Non-pigmented ciliary epithelial cell (primary cell): ENCODE results near the gene AOC3.

Source experiments
- DNase-seq: peaks from one replicate; pipeline ENCODE4 v3.0.0-alpha.2; 2010; ENCODE audit warnings: low read depth

Gene AOC3, protein sequence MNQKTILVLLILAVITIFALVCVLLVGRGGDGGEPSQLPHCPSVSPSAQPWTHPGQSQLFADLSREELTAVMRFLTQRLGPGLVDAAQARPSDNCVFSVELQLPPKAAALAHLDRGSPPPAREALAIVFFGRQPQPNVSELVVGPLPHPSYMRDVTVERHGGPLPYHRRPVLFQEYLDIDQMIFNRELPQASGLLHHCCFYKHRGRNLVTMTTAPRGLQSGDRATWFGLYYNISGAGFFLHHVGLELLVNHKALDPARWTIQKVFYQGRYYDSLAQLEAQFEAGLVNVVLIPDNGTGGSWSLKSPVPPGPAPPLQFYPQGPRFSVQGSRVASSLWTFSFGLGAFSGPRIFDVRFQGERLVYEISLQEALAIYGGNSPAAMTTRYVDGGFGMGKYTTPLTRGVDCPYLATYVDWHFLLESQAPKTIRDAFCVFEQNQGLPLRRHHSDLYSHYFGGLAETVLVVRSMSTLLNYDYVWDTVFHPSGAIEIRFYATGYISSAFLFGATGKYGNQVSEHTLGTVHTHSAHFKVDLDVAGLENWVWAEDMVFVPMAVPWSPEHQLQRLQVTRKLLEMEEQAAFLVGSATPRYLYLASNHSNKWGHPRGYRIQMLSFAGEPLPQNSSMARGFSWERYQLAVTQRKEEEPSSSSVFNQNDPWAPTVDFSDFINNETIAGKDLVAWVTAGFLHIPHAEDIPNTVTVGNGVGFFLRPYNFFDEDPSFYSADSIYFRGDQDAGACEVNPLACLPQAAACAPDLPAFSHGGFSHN

DNA sequence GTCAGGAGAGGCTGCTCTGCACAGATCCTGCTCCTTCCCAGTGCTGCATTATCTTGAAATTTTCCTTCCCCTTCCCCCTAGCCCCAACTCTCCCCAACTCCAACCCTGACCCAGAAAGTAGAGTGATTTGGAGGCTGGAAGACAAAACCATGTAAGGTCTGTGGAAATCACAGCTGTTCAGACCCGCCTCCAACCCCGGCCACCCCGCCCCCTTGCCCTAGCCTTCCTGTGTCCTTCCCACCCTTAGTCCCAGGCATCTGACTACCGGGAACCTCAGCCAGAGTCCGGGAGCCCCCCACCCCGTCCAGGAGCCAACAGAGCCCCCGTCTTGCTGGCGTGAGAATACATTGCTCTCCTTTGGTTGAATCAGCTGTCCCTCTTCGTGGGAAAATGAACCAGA lies at the start of gene AOC3:
AOC3 (plus strand) TSS at position 246 of the 400 bp plus-strand sequence; CDS start at position 391, 145 bp downstream.
- DNase-seq = no peak

DNA sequence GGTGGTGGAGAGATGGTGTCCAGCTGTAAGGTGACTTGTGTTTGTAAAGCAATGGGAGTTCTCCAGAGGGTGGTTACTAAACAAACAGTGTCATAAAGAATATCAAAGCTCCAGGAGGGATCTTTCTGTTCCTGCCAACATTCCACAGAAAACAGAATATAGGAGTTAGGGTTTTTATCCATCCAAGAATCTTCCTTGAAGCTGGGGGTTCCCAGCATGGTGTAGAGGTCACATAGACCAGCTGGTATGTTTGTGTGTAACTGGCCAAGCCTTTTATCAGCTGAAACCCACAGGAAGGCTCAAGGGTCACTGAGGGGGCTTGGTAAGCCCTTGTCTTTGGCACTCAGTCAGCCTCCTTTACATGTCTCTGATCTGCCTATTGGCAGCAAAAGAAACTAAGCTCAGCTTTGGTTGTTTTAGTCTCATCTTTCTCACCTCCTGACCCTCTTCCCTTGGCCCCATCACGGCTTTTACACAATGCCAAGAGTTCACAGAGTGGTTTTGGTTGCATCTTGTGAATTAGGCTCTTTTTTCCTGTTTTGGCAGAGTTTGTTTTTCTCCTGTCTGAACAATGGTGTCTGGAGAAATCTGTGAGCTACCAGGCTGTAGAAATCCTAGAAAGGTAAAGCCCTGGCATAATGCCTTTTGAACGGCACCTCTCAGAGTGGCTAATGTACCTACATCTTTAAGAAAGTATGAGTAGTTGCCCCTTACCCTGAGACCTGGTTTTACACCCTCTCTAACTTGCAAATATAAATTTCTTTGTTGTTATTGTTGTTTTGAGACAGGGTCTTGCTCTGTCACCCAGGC lies 47.7 kb upstream of the AOC3 start:
- no peak for DNase-seq

DNA sequence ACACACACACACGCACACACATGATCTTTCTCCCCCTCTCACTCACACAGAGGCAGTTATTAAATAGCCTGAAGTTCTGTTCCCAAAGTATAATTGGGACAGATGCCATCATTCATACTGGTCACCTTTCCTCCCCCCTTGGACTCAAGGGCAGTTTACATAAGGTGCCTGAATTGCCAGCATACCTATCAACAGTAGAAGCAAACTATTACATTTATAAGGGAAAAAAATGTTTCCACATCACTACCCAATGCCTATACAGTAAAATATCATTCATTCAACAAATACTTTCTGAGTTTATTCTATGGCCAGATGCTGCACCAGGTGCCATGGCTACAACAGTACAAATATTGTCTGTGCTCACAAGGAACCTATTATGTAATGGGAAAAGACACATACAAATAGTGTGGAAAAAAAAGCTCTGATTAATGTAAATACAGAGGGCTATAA lies 46.1 kb upstream of the AOC3 start:
- no peak for DNase-seq

DNA sequence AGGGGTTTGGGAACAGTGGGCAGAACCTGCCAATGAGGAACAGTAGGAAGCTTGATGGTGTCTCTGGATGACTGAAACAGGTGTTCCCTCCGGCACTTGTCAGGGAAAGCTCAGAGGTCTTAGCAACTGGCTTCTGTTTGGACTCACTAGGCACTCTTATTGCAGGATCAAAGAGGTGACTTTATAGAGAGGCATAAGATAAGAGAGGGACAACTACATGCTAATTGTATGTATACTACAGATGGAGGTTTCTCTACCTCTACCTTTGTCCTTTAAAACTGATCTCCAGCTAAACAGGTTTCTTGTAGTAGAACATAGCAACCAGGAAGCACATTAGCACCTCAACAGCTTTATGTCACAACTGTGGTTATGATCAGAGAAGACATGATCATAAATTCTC lies 44.8 kb upstream of the AOC3 start:
- no peak for DNase-seq

DNA sequence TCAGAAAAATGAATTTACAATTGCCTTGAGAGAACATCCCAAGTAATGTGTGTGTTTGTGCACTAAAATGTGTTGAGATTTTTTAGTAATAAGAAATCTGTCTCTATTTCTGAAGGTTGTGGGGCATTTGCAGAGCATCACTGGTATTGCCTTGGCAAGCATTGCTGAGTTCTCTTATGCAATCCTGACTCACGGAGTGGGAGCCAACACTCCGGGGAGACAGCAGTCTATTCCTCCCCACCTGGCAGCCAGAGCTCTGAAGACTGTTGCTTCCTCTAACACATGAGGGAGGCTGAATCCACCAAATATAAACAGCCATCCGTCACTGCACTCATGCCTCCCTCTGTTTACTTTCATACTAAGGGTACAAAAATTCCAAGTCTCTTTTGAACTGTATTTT lies 41.7 kb upstream of the AOC3 start:
- DNase-seq = no peak

DNA sequence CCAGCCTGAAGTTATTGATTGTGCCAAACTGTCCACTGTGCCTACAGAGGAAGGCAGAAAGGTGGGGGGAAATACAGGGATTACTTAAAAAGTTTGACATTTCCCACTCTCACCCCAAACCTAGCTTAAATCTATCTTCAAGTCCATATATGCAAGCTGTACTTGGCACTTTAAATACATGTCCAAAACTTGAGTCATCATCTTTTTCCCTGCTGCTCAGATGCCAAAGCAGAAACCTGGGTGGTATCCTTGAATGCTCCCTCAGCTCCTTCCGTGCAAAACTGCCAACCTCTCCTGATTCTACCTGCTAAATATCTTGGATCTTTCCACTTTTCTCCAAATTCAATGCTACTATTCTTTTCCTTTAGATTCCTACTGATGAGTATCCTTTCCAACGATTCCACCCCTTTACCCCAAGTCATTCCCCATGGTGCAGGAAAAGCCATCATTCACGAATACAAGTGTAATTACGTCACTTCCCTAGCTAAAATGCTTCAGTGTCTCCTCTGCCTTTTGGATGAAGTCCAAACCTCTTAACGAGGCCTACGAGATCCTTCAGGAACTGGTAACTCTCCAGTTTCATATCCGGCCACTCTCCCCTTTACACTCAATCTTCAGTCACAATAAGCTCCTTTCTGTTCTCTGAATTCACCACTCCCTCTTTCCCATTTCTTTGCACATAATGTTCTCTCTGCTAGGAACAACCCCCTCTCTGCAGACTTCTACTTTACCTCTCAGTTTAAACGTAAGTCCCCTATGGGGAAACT lies 36.2 kb upstream of the AOC3 start:
- DNase-seq = no peak

DNA sequence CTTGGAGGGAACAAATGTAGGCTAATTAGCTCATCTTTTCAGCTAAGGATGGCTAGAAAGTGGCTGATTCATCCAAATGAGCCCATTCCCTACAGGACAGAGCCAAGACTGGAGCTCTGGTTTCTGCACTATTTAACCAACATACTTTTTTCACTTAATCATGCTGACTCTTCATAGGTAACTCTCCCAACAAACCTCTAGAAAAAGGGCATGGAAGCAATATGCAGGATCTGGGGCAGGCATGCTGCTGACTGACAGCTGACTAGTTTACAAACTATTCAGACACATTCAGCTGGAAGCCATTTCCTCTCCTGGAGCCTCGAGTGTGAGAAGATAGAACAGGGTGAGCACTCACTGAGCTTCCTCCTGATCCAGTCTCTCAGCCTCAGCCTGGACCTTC lies 33.1 kb upstream of the AOC3 start:
- no peak for DNase-seq

DNA sequence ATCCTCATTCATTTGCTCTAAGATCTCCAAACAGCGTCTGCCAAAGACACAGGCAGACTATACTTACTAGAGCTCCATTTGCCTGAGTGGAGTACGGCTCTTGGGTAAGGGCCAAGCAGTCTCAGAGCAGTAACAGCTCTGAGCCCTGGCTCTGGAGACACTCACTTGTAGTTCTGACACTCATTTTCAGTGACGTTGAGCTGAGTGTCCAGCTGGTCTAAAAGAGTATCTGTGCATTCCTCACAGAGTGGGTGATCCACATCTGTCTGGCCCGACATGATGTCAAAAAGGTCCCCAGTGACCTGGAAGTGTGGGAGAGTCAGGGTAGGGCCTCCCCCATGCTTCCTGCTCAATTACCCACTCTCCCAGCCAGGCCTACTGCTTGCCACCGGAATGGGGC lies 32.6 kb upstream of the AOC3 start:
- DNase-seq = no peak

DNA sequence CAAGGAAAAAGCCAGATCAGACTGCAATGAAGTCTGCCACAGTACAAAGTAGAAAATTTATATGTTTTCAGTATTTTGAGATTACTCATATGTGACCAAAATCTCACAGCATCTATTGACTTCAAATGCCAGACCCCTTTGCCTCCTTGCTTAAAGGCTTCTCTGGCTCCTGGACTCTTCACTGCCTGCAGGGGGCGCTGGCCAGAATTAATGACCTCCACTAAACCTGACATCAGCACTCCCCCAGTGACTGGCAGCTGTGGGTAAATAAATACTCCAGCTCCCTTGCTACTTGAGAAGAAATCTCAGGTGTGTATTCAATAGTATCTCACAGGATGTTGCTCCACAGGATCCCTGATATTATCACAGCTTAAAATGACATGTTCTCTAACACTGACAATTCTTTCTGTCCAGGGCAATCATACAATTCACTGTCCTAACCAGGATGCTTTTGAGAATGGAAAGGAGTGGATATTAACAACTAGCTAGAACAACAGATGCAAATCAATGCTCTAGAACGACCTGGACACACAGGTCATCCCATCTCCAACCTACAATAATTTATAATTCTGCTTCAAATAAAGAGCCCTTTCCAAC lies 31.0 kb upstream of the AOC3 start:
- DNase-seq = no peak

DNA sequence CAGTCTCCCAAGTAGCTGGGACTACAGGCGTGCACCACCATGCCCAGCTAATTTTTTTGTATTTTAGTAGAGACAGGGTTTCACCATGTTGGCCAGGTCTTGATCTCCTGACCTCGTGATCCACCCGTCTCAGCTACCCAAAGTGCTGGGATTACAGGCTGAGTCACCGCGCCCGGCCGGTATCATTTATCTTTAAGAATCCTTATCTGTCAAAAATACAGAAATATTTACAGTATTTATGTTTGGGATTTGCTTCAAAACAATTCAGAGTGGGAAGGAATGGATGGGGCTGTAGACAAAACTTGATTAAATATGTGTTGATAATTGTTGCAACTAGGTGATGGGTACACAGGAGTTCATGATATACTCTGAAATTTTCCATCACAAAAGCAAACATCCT lies 29.8 kb upstream of the AOC3 start:
- no peak for DNase-seq

DNA sequence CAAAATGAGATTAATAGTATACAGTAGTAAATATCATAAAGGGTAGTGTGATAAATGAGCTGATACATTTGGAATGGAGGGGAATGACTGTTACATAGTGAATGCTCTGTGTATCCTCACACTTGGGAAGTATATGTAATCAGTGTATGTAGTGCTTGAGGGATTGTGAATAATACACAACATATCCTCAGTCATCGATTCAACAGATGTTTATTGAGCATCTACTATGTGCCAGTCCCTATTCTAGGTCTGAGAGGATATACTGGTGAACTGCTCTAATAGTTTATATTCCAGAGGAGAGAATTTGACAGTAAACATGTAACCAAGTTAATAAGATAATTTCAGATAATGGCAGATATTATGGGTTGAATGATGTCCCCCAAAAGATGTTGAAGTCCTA lies 23.5 kb upstream of the AOC3 start:
- DNase-seq = no peak

DNA sequence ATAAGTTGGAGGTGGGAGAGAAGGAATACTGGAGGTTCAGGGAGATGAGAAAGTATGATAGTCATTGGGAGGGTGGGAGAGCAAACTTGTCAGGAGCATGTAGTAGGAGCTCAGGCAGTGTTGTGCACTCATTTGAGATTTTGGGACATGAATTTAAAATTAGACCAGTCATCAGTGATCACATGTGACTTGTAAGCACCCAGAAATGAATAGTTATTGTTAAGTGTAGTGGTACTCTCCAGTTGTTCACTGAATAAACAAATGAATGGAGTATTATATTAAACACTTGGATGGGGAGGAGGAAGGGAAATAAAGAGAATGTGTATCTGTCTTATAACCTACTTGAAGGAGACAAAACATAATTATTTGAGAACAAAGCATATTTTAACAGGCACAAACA lies 20.0 kb upstream of the AOC3 start:
- DNase-seq = no peak

DNA sequence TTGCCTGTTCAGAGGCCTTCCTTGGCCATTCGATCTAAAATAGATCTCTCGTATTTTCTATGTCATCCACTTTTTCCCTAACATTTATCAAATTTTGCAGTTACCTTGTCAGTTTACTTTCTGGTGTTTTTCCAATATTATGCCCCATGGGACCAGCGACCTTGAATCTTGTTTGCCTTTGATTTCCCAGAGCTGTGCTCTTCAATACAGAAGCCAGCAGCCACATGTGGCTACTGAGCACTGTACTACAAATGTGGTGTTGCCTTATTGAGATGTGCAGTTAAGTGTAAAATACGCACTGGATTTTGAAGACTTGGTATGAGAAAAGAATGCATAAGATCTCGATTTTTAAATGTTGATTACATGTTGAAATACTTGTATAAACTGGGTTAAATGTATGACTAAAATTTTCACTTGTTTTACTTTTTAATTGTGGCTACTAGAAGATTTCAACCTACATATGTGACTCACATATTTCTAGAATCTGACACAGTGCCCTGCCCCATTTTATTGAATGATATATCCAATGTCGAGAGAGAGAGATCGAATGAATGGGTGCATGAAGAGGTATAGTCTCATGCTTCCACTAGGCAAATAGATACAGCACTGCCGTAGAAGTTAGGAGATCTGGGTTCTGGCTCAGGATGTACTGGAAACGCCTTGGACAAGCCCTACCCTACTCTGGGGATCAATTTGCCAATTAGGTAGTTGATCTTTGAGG lies 18.6 kb upstream of the AOC3 start:
- DNase-seq = no peak

DNA sequence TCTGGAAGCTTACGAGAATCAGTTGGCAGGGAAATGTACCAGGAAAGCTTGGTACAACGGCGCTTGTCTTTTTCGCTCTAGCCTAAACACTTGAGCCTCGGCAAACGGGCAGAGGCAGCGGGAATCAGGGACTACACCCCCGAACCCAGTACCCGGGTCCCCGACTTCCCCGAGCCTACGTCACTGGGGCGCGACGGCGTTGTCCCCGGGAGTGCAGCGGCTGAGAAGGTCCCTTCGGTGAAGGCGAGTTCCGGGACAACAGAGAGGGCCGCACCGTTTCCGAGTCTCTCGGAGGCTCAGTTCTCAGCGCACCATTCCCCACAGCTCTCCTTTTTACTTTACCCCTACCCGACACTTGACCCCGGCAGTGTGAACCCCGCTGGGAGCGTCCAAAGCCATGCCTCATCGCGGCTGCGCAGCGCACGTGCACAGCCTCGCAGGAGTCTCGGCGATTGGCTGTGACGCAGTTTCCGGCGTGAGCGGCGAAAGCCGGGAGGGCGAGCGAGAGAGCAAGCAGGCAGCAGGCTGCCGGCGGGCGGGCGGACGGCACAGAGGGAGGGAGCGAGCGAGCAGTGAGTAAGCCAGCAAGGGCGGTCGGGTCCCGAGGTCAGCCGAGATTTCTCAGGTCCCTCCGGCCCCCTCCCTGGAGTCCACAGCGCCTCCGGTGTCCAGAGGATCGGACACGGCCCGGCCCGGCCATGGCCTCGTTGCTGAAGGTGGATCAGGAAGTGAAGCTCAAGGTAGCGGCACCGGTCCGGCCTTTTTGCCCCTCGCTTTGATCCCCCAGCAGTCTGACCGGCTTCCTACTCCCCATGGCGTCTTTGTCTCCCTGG lies 17.8 kb upstream of the AOC3 start, which contains the start of gene PSME3:
PSME3 (plus strand) TSS at position 464 of the 833 bp plus-strand sequence; CDS start at position 699, 235 bp downstream.
- no peak for DNase-seq

DNA sequence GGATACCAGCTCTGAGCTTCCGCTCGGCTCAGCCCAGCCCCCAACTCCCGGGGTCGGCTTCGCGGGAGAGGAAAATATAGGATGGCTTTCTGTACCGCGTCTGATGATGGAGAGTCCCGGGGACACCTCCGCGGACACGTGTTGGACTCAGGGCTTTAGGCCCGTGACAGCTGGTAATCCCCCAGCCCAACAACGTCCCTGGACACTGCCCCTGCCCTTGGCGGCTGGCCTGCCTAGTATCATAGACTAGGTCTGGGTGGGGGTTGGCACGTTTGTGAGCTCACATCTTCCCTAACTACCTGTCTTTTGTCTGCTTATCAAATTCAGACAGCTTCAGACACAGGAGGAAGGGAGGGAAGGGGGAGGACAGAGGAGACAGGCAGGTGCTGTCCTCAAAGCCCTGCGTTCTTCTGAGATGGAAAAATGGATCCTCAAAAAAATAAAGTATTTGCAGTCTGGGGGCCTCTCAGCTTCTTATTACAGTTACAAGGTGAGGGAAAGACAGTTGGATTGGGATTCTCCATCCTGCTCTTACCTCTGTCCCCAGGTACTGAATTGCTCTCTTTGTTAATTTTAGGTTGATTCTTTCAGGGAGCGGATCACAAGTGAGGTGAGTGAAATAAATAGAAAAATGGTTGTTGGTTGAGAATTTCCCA lies 17.1 kb upstream of the AOC3 start:
- DNase-seq = no peak

DNA sequence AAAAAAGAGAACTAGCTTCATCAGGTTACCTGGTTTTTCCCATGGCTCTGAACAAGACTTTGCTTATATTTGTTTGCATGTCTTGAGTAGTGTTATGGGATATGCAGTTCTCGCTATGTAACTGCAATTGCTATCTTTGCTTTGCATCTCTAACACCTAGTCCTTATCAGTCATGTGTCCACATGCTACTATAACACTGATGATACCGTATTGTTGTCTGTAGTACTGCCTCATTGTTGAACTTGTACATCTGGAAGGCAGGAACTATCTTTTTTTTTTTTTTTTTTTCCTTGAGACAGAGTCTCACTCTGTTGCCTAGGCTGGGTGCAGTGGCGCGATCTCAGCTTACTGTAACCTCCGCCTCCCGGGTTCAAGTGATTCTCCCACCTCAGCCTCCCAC lies 15.3 kb upstream of the AOC3 start:
- DNase-seq = no peak

DNA sequence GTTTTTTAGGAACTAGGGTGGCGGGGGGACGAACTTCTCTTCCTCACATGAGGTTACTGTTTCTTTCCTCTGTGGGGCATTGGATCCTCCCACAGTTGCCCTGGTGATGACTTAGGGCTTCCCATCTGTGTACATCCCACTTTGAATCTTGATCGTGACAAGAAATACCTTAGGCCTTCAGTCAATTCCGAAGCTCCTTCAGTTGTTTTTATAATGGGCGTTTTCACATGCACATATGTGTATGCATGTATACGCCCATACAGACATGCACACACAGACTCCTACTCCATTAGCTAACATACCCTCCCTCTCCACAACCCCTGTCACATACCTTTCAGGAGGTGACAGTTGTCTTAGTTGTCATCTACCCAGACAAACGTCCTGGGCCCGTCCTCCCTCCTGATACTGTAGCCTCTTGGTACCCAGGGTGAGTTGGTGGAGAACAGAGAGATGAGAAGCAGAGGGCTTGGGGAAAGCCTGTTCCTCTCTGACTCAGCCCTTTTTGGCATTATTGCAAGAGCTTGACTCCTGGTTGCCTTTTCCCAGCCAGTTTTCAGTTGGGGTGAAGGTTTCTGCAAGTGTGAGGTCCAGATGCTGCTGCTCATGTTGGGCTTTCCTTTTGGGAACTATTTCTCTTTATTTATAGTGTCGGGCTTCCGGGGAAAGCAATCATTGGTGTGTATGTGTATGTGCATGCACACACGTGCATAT lies 8.9 kb upstream of the AOC3 start:
- DNase-seq = no peak

DNA sequence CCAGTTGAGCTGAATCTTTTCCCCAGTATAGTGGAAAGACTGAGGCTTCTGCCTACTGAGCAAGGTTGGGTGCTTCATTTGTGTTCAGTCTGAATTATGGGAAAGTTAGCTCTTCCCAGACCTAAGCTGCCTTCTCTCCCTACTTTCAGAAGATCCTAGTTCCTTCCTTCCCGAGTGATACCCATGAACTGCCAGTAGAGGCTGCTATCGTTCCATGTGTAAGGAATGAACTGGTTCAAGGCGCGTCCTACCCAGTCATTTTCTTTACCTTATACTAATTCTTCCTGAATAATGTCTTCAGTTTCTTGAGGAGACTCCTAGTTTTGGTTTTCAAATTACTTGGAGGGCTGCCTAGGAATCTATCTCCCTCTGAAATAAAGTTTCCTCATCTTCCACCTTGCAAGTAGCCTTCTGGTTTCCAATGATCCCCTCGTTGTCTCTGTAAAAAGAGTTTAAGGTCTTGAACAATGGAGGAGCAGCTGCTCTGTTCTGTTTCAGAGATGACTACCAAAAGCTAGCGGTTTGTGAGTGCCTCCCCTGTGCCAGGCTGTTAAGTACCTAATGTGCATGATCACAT lies 7.6 kb upstream of the AOC3 start:
- DNase-seq = no peak
